SK-N-MC (cell line): ENCODE results near the gene OTULINL.

ENCODE experiments used
- DNase-seq: peaks from one replicate; pipeline ENCODE4 v3.0.0-alpha.2; 2011; ENCODE audit warnings: low read depth, low spot score
- H3K27ac ChIP-seq: fragments of 200-600 bp; sonication (generic); 2 replicates; pipeline ENCODE4 v1.5.1; 2016; ENCODE audit warnings: mixed run types
- H3K36me3 ChIP-seq: fragments of 200-600 bp; sonication (generic); 2 replicates; pipeline ENCODE4 v1.6.1; 2017; ENCODE audit warnings: antibody characterized with exemption, low read length, mixed read lengths; ENCODE audit not compliant: insufficient read depth
- H3K4me3 ChIP-seq: fragments of 200-600 bp; sonication (generic); 2 replicates; pipeline ENCODE4 v1.5.1; 2016
- H3K9ac ChIP-seq: fragments of 200-600 bp; sonication (generic); 2 replicates; pipeline ENCODE4 v1.8.0; 2017; ENCODE audit warnings: mixed run types, mixed read lengths; ENCODE audit not compliant: insufficient read length
- H3K9me3 ChIP-seq: fragments of 200-600 bp; sonication (generic); 2 replicates; pipeline ENCODE4 v1.6.1; 2017; ENCODE audit warnings: low read depth, mild to moderate bottlenecking, antibody characterized with exemption, low read length, moderate library complexity, mixed read lengths
- EZH2 ChIP-seq: fragments of 200-600 bp; sonication (generic); IDR thresholded peaks from one replicate; pipeline ENCODE4 v1.6.1; 2017; ENCODE audit warnings: antibody characterized with exemption
- FOXP2 ChIP-seq: optimal IDR thresholded peaks from 2 replicates; pipeline ENCODE3; 2011; ENCODE audit warnings: mild to moderate bottlenecking, moderate library complexity; ENCODE audit not compliant: insufficient read depth; ENCODE audit errors: extremely low read length, control extremely low read depth
- POLR2AphosphoS5 ChIP-seq: IDR thresholded peaks from 2 replicates; pipeline ENCODE4 v1.6.1; 2012; ENCODE audit warnings: mild to moderate bottlenecking, low read depth, low read length, borderline replicate concordance

OTULINL gene

GRCh38 chr5:14628346-14628745 lies 46.8 kb downstream of the OTULINL start:
- H3K9me3 ChIP-seq, result no peaks in the 10 kb centered on the region
- H3K27ac ChIP-seq, result no peak overlapping the region
- TF ChIP-seq FOXP2, result no peak
- TF ChIP-seq POLR2AphosphoS5, result no peak
- TF ChIP-seq EZH2, result no peak
- H3K9ac ChIP-seq, result no peak overlapping the region
- DNase-seq, result peak; percentile 24
- no peak overlapping the region for H3K4me3 ChIP-seq
- H3K36me3 ChIP-seq, result no peaks in the 10 kb centered on the region

- Histone ChIP-seq H3K27ac (no peak overlapping the region), H3K9me3 (no peaks in the 10 kb centered on the region), H3K9ac (no peak overlapping the region), H3K4me3 (no peak overlapping the region), H3K36me3 (no peaks in the 10 kb centered on the region)
- no peak for DNase-seq
- TF ChIP-seq EZH2, result no peak
- TF ChIP-seq FOXP2, result no peak
- no peak for TF ChIP-seq POLR2AphosphoS5
Observed at GRCh38 chr5:14630671-14631070, 49.1 kb downstream of the OTULINL start.

GRCh38 chr5:14635656-14636055 lies 54.1 kb downstream of the OTULINL start:
- Histone ChIP-seq H3K27ac (no peak overlapping the region), H3K9me3 (no peaks in the 10 kb centered on the region), H3K9ac (no peak overlapping the region), H3K4me3 (no peak overlapping the region), H3K36me3 (no peaks in the 10 kb centered on the region)
- TF ChIP-seq POLR2AphosphoS5 (no peak), EZH2 (no peak), FOXP2 (no peak)
- no peak for DNase-seq

GRCh38 chr5:14640765-14641164 lies 59.2 kb downstream of the OTULINL start:
- H3K36me3 ChIP-seq, result no peaks in the 10 kb centered on the region
- TF ChIP-seq EZH2 (no peak), FOXP2 (no peak), POLR2AphosphoS5 (no peak)
- no peaks in the 10 kb centered on the region for H3K9me3 ChIP-seq
- DNase-seq, result no peak
- H3K9ac ChIP-seq, result no peak overlapping the region
- H3K27ac ChIP-seq, result no peak overlapping the region
- H3K4me3 ChIP-seq, result no peak overlapping the region

- Histone ChIP-seq H3K4me3 (no peak overlapping the region), H3K36me3 (no peaks in the 10 kb centered on the region), H3K9ac (no peak overlapping the region), H3K27ac (no peak overlapping the region), H3K9me3 (no peaks in the 10 kb centered on the region)
- TF ChIP-seq FOXP2, result no peak
- TF ChIP-seq EZH2, result no peak
- TF ChIP-seq POLR2AphosphoS5, result no peak
- DNase-seq, result no peak
Observed at GRCh38 chr5:14644623-14645237, 63.1 kb downstream of the OTULINL start.

- Histone ChIP-seq H3K27ac (no peak overlapping the region), H3K9ac (no peak overlapping the region), H3K4me3 (no peak overlapping the region), H3K9me3 (no peaks in the 10 kb centered on the region), H3K36me3 (no peaks in the 10 kb centered on the region)
- TF ChIP-seq EZH2 (no peak), POLR2AphosphoS5 (no peak), FOXP2 (no peak)
- no peak for DNase-seq
Observed at GRCh38 chr5:14650052-14650451, 68.5 kb downstream of the OTULINL start.

- H3K27ac ChIP-seq, result no peak overlapping the region
- TF ChIP-seq FOXP2 (no peak), POLR2AphosphoS5 (no peak), EZH2 (no peak)
- no peak overlapping the region for H3K4me3 ChIP-seq
- no peaks in the 10 kb centered on the region for H3K36me3 ChIP-seq
- DNase-seq, result no peak
- H3K9ac ChIP-seq, result no peak overlapping the region
- no peaks in the 10 kb centered on the region for H3K9me3 ChIP-seq
Observed at GRCh38 chr5:14655146-14655741, 73.7 kb downstream of the OTULINL start.

GRCh38 chr5:14656898-14657297 lies 75.3 kb downstream of the OTULINL start:
- no peak overlapping the region for H3K27ac ChIP-seq
- TF ChIP-seq EZH2 (no peak), FOXP2 (no peak), POLR2AphosphoS5 (no peak)

More at GRCh38 chr5:14656898-14657297, 75.3 kb downstream of the OTULINL start:
- Histone ChIP-seq H3K36me3 (no peaks in the 10 kb centered on the region), H3K4me3 (no peak overlapping the region), H3K9ac (no peak overlapping the region), H3K9me3 (no peaks in the 10 kb centered on the region)
- no peak for DNase-seq
